T-helper 9 cell (primary cell): ENCODE data around the gene PPP1R2C.

Experiments
- DNase-seq: peaks from one replicate; pipeline ENCODE4 v3.0.0-alpha.2; 2020
- total RNA-seq, 2 donors: gene quantifications; one replicate each; lab custom pipeline; 2026; lab: John Stamatoyannopoulos, UW

PPP1R2C gene
- total RNA-seq: 0.49 to 14.5 reads per million in 2 donors

GRCh38 chrX:42778096-42778495, at the start of gene PPP1R2C:
TSS of gene PPP1R2C (minus strand) at chrX:42778163. CDS start at chrX:42778079, 84 bp downstream.
- peak; percentile 57 for DNase-seq

DNA sequence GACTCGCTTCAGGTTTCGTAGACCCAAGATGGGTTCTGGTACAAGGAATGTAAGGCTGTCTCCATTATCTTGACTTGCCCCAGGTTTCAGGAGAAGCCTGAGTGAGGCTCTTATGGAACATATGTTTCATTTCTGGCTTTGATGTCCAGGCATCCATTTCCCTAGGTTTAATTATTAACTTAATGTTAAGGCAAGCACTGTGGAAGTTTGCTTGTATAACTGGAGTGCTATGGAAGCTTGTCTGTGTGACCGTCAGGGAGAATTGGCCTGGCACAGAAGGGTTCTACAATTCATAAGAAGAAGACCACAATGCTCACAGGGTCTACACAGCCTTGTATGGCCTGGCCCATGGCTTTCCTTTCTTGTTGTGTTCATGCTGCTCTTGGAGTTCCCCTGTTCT, 47.2 kb upstream of the PPP1R2C start:
- no peak for DNase-seq

DNA sequence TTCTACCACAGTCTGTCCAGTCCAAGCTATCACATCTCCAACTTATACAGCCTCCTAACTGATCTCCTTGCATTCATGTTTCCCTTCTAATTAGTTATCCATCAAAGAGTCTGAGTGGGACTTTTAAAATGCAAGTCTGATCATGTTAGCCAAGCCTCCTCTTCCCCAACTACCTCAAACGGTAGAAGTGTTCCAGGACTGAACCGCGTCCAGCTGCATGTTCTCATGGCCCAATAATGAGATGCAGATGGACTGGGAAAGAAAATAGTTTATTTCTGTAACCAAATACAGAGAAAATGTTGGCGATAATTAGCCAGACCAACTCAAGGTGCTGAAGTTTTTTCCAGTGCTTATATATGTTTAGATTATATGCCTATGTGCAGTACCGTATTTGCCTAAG, 46.6 kb upstream of the PPP1R2C start:
- no peak for DNase-seq

GRCh38 chrX:42823443-42823842, 45.5 kb upstream of the PPP1R2C start:
- no peak for DNase-seq

DNA sequence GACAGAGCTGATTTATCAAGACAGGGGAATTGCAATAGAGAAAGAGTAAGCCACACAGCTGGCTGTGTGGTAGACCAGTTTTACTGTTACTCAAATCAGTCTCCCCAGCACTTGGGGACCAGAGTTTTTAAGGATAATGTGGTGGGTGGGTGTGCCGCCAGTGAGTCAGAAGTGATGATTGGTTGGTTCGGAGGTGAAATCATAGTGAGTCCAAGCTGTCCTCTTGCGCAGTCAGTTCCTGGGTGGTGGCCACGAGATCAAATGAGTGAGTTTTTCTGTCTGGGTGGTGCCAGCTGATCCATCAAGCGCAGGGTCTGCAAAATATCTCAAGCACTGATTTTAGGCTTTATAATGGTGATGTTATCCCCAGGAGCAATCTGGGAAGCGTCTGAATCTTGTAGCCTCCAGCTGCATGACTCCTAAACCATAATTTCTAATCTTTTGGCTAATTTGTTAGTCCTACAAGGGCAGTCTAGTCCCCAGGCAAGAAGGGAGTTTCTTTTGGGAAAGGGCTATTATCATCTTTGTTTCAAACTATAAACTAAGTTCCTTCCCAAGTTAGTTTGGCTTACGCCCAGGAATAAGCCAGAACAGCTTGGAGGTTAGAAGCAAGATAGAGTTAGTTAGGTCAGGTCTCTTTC, 44.0 kb upstream of the PPP1R2C start:
- no peak for DNase-seq

- no peak for DNase-seq
Observed at GRCh38 chrX:42818151-42818921, 40.4 kb upstream of the PPP1R2C start.

DNA sequence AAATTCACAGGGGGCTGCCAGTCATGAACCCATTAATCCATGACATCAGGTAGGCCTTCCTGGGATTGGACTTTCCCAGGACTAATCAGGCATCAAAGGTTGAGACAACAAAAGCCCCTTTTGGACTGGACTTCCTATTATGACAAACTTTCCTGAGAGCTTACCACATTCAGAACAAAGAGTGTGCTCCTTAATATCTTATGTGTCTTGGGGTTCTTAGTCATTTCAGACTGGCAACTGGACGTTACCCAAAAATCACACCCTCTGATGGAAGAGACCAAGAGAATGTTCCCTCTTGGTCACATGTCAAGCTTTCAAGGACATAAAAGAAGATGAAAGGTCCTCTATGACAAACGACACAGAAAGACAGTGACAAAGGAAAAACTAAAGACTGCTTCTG, 31.6 kb upstream of the PPP1R2C start:
- DNase-seq: no peak

- DNase-seq: no peak
Observed at GRCh38 chrX:42807393-42807792, 29.4 kb upstream of the PPP1R2C start.

- no peak for DNase-seq
Observed at GRCh38 chrX:42804524-42804923, 26.6 kb upstream of the PPP1R2C start.

DNA sequence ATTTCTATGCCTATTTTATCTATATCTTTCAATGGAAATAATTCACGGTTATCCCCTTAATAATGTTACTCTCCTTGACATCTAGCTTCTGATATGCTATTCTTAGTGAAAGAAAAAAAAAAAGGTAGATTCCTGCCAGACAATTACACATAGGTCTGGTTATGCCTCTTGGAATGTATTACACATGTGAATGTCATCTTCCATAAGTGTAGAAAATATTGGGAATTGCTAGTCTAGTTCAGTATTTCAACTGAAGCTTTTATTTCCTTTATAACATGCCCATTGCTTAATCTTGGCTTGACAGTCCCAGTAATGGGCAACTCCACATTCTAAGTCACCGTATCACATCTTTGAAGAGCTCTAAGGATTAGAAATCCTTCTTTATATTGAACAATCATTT, 25.4 kb upstream of the PPP1R2C start:
- DNase-seq: no peak

- no peak for DNase-seq
Observed at GRCh38 chrX:42797651-42798269, 19.8 kb upstream of the PPP1R2C start.

GRCh38 chrX:42783451-42783850, 5.5 kb upstream of the PPP1R2C start:
- DNase-seq: no peak

- no peak for DNase-seq
Observed at GRCh38 chrX:42776195-42776594, 1.8 kb downstream of the PPP1R2C start.

GRCh38 chrX:42772874-42773273, 5.1 kb downstream of the PPP1R2C start:
- no peak for DNase-seq

DNA sequence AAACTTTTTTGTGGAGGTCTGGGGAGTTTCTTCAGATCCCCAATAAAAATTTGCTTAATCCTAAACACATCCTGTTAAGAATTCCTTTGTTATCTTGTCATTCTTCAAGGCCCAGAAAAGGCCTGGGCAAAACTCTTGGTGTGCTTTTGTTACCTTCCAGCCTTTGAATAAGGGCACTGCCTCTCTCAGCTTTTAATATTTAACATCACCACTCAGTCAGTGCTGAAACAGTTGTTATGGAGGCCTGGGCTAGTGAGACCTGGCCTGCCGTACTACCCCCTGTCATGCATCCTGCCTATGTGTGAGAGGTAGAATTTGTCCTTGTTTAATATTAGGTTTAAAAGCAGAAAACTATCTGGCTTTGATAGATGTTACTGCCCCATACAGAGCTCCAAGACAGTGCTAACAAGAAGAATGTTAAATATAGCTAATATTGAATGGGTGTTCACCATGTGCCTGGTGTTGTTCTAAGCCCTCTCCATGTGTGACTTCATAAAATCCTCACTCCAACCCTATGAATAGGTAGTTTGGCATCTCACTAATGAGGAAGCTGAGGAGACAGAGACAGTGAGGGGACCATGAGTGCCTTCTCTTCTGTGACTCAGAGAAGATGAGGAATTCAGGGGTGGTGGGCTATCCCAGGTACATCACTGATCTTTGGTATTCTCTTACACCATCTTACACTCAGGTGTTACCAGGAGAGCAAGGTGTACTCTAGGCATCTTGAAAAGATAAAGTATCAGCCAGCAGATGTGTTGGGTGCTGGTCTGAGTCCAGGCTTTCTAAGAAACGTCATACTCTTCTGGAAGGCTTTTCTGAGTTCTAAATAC, 6.2 kb downstream of the PPP1R2C start:
- DNase-seq: no peak

DNA sequence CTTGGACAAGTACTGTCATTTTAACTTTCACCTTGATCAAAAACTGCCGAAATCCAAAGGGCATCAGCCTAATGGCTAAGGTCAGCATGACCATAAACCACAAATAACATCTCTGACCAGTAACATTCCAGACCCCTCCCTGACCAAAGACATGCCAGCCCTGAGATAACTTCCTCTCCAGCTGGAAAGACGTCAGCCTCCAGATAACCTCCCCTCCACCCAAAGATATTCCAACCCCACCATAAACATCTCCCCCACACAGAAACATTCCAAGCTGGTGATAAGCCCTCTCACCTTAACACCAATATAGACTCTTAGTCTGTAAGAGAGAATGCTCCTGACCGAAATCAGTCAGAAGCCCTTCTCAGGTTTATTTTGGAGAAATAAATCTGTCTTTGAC, 7.4 kb downstream of the PPP1R2C start:
- DNase-seq: no peak

GRCh38 chrX:42759881-42760280, 18.1 kb downstream of the PPP1R2C start:
- no peak for DNase-seq

- no peak for DNase-seq
Observed at GRCh38 chrX:42755815-42756214, 22.1 kb downstream of the PPP1R2C start.

GRCh38 chrX:42754603-42755002, 23.4 kb downstream of the PPP1R2C start:
- DNase-seq: no peak

DNA sequence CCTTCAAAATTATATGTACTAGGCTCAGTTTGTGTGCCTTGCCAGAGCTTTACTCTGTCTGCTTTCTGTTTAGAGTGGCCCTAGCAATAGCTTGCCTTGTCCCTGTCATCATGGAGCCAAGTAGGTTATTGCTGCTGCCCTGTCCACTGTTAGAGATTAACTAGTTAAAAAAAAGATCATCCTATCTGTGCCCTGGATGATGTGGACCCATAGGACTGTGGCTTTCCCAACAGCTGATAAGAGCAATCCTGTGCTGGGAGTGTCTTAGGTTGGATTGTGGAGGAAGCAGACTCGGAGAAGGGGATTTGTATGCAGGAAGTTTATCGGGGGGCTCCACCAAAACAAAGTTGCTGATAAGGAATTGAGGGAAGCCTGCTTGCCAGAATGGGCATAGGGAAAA, 23.8 kb downstream of the PPP1R2C start:
- no peak for DNase-seq

DNA sequence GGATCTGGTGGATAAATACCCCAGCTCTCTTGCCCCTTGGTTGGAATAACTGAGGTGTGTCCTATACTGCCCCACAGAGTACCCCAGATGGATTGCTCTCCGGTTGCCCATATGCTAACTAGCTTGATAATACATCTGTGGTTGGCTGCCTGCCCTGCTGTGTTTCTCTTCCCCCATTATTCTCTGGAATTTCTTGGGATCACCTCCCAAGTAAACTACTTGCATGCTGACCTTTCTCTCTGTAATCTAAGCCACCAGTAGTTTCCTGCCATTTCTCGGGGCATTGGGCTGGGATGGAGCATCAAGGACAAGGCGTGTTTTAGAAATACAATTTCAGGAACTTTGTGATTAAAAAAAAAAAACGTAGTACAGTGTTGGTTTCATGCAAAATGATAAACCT, 25.2 kb downstream of the PPP1R2C start:
- no peak for DNase-seq

DNA sequence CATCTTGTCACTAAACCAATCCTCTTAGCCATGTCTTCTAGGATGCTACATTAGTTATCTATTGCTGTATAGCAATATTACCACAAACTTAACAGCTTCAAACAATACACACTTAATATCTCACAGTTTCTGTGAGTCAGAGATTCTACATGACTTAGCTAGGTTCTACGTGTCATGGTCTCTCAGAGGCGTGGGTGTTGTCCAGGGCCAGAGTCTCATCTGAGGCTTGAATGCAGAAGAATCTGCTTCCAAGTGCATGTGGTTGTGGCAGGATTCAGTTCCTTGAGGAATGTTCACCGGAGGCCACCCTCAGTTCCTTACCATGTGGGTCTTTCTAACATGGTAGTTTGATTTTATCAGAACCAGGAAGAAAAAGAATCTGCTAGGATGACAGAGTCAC, 26.4 kb downstream of the PPP1R2C start:
- no peak for DNase-seq
